ENCODE measurements around the gene TRDN. TPM values are rescaled to one million over a fixed set of nuclear protein-coding genes. Genes with fewer than 3 reads are reported as not detected.

The TRDN gene
- total RNA-seq, 1 experiment from 2014 or later, result 39.8 TPM

GRCh38 chr6:123226398-123226797 lies 410.4 kb downstream of the TRDN start:
- POLR2A ChIA-PET, result no interaction called here
- Mint-ChIP-seq H3K4me3 (no peak overlapping the region), H3K36me3 (no peaks in the 10 kb centered on the region), H3K27ac (no peak overlapping the region), H3K27me3 (ENCODE audit: low read depth) (no peaks in the 10 kb centered on the region), H3K9me3 (no peaks in the 10 kb centered on the region), H3K4me1 (no peaks in the 10 kb centered on the region)
- DNase-seq (ENCODE audit: low spot score) (no peak), ATAC-seq (no peak)
- TF ChIP-seq ZNF121 (CRISPR knock-in tag; IDR thresholded peaks at IDR 0.05), result no peak
- TF ChIP-seq ZNF416 (CRISPR knock-in tag; IDR thresholded peaks at IDR 0.05), result no peak
- TF ChIP-seq AFF4 (CRISPR knock-in tag; IDR thresholded peaks at IDR 0.05; ENCODE audit: borderline replicate concordance), result no peak
- TF ChIP-seq ZNF396 (CRISPR knock-in tag; IDR thresholded peaks at IDR 0.05; ENCODE audit: borderline replicate concordance), result no peak
- no peak for TF ChIP-seq FOXP1 (CRISPR knock-in tag; IDR thresholded peaks at IDR 0.05; ENCODE audit: borderline replicate concordance)
- no peak for TF ChIP-seq TCF7 (CRISPR knock-in tag; IDR thresholded peaks at IDR 0.05; ENCODE audit: low read depth)
- TF ChIP-seq FOXJ3 (CRISPR knock-in tag; IDR thresholded peaks at IDR 0.05; ENCODE audit: borderline replicate concordance), result no peak
- TF ChIP-seq ATF6 (CRISPR knock-in tag; IDR thresholded peaks at IDR 0.05), result no peak
- TF ChIP-seq TEAD4 (CRISPR knock-in tag; IDR thresholded peaks at IDR 0.05), result no peak
- TF ChIP-seq USF2 (CRISPR knock-in tag; IDR thresholded peaks at IDR 0.05), result no peak
- TF ChIP-seq PRDM15 (CRISPR knock-in tag; IDR thresholded peaks at IDR 0.05), result no peak
- CTCF ChIA-PET, result no interaction called here

GRCh38 chr6:123224077-123224476 lies 412.7 kb downstream of the TRDN start:
- no peaks in the 10 kb centered on the region for H3K36me3 Mint-ChIP-seq
- no peak for ATAC-seq
- H3K4me3 Mint-ChIP-seq, result no peak overlapping the region
- H3K27ac Mint-ChIP-seq, result no peak overlapping the region
- H3K4me1 Mint-ChIP-seq, result no peaks in the 10 kb centered on the region
- no peaks in the 10 kb centered on the region for H3K27me3 Mint-ChIP-seq (ENCODE audit: low read depth)
- CTCF ChIA-PET, result no interaction called here
- no peak for DNase-seq (ENCODE audit: low spot score)
- POLR2A ChIA-PET, result no interaction called here
- H3K9me3 Mint-ChIP-seq, result no peaks in the 10 kb centered on the region
- no peak for TF ChIP-seq FOXP4 (CRISPR knock-in tag; IDR thresholded peaks at IDR 0.05)
- TF ChIP-seq HMGA2 (CRISPR knock-in tag; IDR thresholded peaks at IDR 0.05), result no peak
- no peak for TF ChIP-seq JUN (CRISPR knock-in tag; IDR thresholded peaks at IDR 0.05)
- TF ChIP-seq ZNF416 (CRISPR knock-in tag; IDR thresholded peaks at IDR 0.05), result no peak
- TF ChIP-seq HMGXB4 (CRISPR knock-in tag; IDR thresholded peaks at IDR 0.05), result no peak
- no peak for TF ChIP-seq ZNF532 (CRISPR knock-in tag; IDR thresholded peaks at IDR 0.05; ENCODE audit: borderline replicate concordance)
- TF ChIP-seq TCF7 (CRISPR knock-in tag; IDR thresholded peaks at IDR 0.05; ENCODE audit: low read depth), result no peak
